Measurements from ENCODE around the gene KDM4B. TPM values are rescaled to one million over a fixed set of nuclear protein-coding genes. Genes with fewer than 3 reads are reported as not detected.

Gene KDM4B
- total and polyA plus RNA-seq, 10 of the 15 experiments (the other 5 are each of a cell fraction or from before 2014, with no cell fraction given): 0.47 to 49.6 (median 16.2) TPM

DNA sequence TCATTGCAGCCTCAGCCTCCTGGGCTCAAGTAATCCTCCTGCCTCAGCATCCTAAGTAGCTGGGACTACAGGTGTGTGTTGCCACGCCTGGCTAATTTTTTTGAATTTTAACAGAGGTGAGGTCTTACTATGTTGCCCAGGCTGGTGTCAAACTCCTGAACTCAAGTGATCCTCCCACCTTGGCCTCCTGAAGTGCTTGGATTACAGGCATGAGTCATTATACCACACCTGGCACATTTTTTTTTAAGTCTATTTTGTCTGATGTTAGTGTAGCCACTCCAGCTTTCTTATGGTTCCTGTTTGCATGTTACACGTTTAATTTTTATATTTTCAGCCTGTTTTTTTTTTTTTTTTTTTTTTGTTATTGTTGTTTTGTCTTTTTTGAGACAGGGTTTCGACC lies 24.8 kb downstream of the KDM4B start:
- H3K79me2 ChIP-seq (ENCODE audit: control insufficient read depth, insufficient read depth, low read length): peaks cover 17% of the 10 kb centered on the region
- CTCF ChIA-PET: interaction anchor here (0.7 to 0.8 kb wide), 2 partner anchors 9 to 18 kb away, joined by 4 to 5 read pairs; no protein-coding TSS in a partner anchor
- TF ChIP-seq SUPT20H (IDR thresholded peaks at IDR 0.05; ENCODE audit: borderline replicate concordance, control insufficient read depth, low read depth, low read length) (no peak), GABPA (IDR thresholded peaks at IDR 0.05; ENCODE audit: low read depth) (no peak), CUX1 (IDR thresholded peaks at IDR 0.05; ENCODE audit: insufficient replicate concordance, low read depth, low read length) (no peak), BACH1 (IDR thresholded peaks at IDR 0.05; ENCODE audit: borderline replicate concordance) (no peak), IRF3 (IDR thresholded peaks at IDR 0.05) (no peak), IKZF2 (IDR thresholded peaks at IDR 0.05) (no peak), E4F1 (IDR thresholded peaks at IDR 0.05; ENCODE audit: borderline replicate concordance, partially characterized antibody) (no peak), CREB1 (IDR thresholded peaks at IDR 0.05; ENCODE audit: low read depth) (no peak), ZNF207 (IDR thresholded peaks at IDR 0.05; ENCODE audit: borderline replicate concordance) (no peak), YBX1 (IDR thresholded peaks at IDR 0.05) (no peak), YY1 (IDR thresholded peaks at IDR 0.05; ENCODE audit: low read depth, low read length) (no peak), BCL11A (IDR thresholded peaks at IDR 0.05; ENCODE audit: low read depth, low read length) (no peak)
- TF ChIP-seq, protein P1, sequence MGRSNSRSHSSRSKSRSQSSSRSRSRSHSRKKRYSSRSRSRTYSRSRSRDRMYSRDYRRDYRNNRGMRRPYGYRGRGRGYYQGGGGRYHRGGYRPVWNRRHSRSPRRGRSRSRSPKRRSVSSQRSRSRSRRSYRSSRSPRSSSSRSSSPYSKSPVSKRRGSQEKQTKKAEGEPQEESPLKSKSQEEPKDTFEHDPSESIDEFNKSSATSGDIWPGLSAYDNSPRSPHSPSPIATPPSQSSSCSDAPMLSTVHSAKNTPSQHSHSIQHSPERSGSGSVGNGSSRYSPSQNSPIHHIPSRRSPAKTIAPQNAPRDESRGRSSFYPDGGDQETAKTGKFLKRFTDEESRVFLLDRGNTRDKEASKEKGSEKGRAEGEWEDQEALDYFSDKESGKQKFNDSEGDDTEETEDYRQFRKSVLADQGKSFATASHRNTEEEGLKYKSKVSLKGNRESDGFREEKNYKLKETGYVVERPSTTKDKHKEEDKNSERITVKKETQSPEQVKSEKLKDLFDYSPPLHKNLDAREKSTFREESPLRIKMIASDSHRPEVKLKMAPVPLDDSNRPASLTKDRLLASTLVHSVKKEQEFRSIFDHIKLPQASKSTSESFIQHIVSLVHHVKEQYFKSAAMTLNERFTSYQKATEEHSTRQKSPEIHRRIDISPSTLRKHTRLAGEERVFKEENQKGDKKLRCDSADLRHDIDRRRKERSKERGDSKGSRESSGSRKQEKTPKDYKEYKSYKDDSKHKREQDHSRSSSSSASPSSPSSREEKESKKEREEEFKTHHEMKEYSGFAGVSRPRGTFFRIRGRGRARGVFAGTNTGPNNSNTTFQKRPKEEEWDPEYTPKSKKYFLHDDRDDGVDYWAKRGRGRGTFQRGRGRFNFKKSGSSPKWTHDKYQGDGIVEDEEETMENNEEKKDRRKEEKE (IDR thresholded peaks at IDR 0.05): no peak

More for the DNA sequence above, 24.8 kb downstream of the KDM4B start:
- ATAC-seq (no peak), FAIRE-seq (no peak), DNase-seq (ENCODE audit: low read depth, low spot score) (no peak)
- Histone ChIP-seq H3K36me3 (ENCODE audit: control insufficient read depth in 2 of 2, insufficient read depth in 2 of 2, low read length in 1 of 2) (peaks cover 2 to 6% of the 10 kb centered on the region in 2 experiments; a peak in 3 of 4 replicates), H2AFZ (ENCODE audit: control insufficient read depth, low read depth, low read length) (no peak overlapping the region), H3K27me3 (replicated peaks in 1 of 2; ENCODE audit: control insufficient read depth in 2 of 2, insufficient read depth in 2 of 2, low read length in 1 of 2) (no peaks in the 10 kb centered on the region), H3K4me1 (ENCODE audit: control insufficient read depth, insufficient read depth, low read length) (no peaks in the 10 kb centered on the region), H4K20me1 (ENCODE audit: control insufficient read depth, insufficient read depth) (0 out of 2 replicates have a peak, but pooled peaks cover 5% of the 10 kb centered on the region), H3K9ac (ENCODE audit: control insufficient read depth, insufficient read depth, low read length) (no peak overlapping the region), H3K27ac (ENCODE audit: control insufficient read depth, insufficient read depth) (no peak overlapping the region), H3K9me3 (replicated peaks; ENCODE audit: control insufficient read depth, insufficient read depth, low read length) (no peaks in the 10 kb centered on the region; the same call in 2 of the 3 replicates), H3K4me2 (ENCODE audit: control insufficient read depth, insufficient read depth) (no peak overlapping the region), H3K4me3 (no peak overlapping the region)
- SMC1A ChIA-PET (ENCODE audit: uncharacterized antibody, unreplicated experiment): no interaction called here
- WGBS (ENCODE audit: insufficient coverage, insufficient replicate concordance, low lambda C conversion rate, missing lambda C conversion rate): 64% methylated on average over 3 of the region's 3 CpGs
- RAD21 ChIA-PET (ENCODE audit: unreplicated experiment): interaction anchor here (0.7 kb wide), 1 partner anchor 271 kb away, joined by 3 read pairs; no protein-coding TSS in a partner anchor
- in situ Hi-C loops (cut with MboI) (no loop called here), intact Hi-C loops (cut with micrococcal nuclease; ENCODE audit: unreplicated experiment) (no loop called here)
- no TSS peak for BruUV-seq (replicated peaks)
- POLR2A ChIA-PET: interaction anchor here (0.7 kb wide), 2 partner anchors 34 to 179 kb away, joined by 4 to 6 read pairs; no protein-coding TSS in a partner anchor

Data from GM12878 (cell line).